Activated CD8-positive, alpha-beta T cell treated with anti-CD3 and anti-CD28 coated beads for 36 hours (primary cell): ENCODE measurements around the gene DAPK1. TPM values are rescaled to one million over a fixed set of nuclear protein-coding genes. Genes with fewer than 3 reads are reported as not detected.

Experiments
- ATAC-seq: fragments of 200-7000 bp; cut with Tn5 transposase; one replicate; pipeline ENCODE4 v1.10.0; 2021; ENCODE audit warnings: mild to moderate bottlenecking, moderate library complexity
- CTCF ChIA-PET: fragments of 350-600 bp; sonication (Branson Sonifier 250); formaldehyde crosslinking; loops from one replicate; lab custom pipeline; 2021; ENCODE audit warnings: antibody characterized with exemption; lab: Charles Lee
- POLR2A ChIA-PET: fragments of 350-600 bp; sonication (Branson Sonifier 250); formaldehyde crosslinking; loops from one replicate; lab custom pipeline; 2021; ENCODE audit warnings: antibody characterized with exemption; lab: Charles Lee
- DNase-seq: peaks from one replicate; pipeline ENCODE4 v3.0.0-alpha.2; 2020
- H3K27ac Mint-ChIP-seq: one replicate; pipeline ENCODE4 v1.8.0; 2021; ENCODE audit warnings: mild to moderate bottlenecking, mixed read lengths
- H3K27me3 Mint-ChIP-seq: one replicate; pipeline ENCODE4 v1.8.0; 2021; ENCODE audit warnings: mixed read lengths
- H3K36me3 Mint-ChIP-seq: one replicate; pipeline ENCODE4 v1.8.0; 2021; ENCODE audit warnings: low read depth, mixed read lengths
- H3K4me1 Mint-ChIP-seq: one replicate; pipeline ENCODE4 v1.8.0; 2021; ENCODE audit warnings: low read depth, mixed read lengths
- H3K4me3 Mint-ChIP-seq: one replicate; pipeline ENCODE4 v1.8.0; 2021; ENCODE audit warnings: mild to moderate bottlenecking, moderate library complexity, mixed read lengths
- H3K9me3 Mint-ChIP-seq: one replicate; pipeline ENCODE4 v1.8.0; 2021; ENCODE audit warnings: mixed read lengths
- intact Hi-C: fragments of 100-400 bp; cut with micrococcal nuclease; formaldehyde crosslinking; loops from one replicate; pipeline ENCODE4 v1.10.0; 2022
- total RNA-seq, 2 experiments: library from RNA; stranded (reverse); gene quantifications; one replicate each; pipeline ENCODE4 v1.2.3, GENCODE V29; 2021
- TF ChIP-seq, protein P1 (sequence below): fragments of 200-600 bp; IDR thresholded peaks from one replicate; pipeline ENCODE4 v1.8.0; 2022; ENCODE audit warnings: antibody characterized with exemption, mild to moderate bottlenecking

Gene DAPK1
- total RNA-seq, 2 experiments from 2014 or later: 1.7 to 2.1 TPM

DNA sequence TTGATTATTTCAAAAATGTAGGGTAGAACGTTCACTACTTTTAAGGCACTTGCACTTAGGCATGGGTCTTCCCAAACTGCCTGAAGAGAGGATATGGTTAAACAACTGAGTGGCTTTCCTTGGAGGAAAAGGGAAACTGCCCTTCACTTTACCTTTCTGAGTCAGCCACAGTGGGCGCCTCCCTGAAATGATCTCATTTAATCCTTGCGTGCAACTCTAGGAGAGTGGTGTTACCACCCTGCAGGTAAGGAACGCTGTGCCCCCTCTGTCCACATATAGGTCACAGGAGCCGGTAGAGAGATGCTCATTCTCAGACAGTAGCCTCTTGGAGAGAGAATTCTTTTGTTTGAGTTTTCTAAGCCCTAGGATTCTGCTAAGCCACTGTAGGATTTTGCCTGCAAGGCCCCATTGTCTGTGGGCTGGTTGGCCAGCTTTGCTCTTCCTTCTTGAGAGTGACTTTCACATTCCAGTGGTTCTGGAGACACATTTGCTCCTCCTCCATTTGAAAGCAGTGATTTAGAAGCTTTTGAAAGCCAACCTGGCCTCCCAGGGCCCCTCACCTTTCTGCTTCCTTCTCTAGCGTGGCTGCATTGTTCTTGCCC is 118.0 kb downstream of the DAPK1 start:
- Mint-ChIP-seq H3K9me3 (no peaks in the 10 kb centered on the region), H3K36me3 (no peaks in the 10 kb centered on the region), H3K27ac (no peak overlapping the region), H3K4me3 (no peak overlapping the region), H3K4me1 (no peaks in the 10 kb centered on the region), H3K27me3 (peaks cover 5% of the 10 kb centered on the region)
- no peak for DNase-seq
- intact Hi-C loops: no loop called here
- TF ChIP-seq, protein P1, sequence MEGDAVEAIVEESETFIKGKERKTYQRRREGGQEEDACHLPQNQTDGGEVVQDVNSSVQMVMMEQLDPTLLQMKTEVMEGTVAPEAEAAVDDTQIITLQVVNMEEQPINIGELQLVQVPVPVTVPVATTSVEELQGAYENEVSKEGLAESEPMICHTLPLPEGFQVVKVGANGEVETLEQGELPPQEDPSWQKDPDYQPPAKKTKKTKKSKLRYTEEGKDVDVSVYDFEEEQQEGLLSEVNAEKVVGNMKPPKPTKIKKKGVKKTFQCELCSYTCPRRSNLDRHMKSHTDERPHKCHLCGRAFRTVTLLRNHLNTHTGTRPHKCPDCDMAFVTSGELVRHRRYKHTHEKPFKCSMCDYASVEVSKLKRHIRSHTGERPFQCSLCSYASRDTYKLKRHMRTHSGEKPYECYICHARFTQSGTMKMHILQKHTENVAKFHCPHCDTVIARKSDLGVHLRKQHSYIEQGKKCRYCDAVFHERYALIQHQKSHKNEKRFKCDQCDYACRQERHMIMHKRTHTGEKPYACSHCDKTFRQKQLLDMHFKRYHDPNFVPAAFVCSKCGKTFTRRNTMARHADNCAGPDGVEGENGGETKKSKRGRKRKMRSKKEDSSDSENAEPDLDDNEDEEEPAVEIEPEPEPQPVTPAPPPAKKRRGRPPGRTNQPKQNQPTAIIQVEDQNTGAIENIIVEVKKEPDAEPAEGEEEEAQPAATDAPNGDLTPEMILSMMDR: no peak
- CTCF ChIA-PET: no interaction called here
- POLR2A ChIA-PET: no interaction called here
- no peak for ATAC-seq

DNA sequence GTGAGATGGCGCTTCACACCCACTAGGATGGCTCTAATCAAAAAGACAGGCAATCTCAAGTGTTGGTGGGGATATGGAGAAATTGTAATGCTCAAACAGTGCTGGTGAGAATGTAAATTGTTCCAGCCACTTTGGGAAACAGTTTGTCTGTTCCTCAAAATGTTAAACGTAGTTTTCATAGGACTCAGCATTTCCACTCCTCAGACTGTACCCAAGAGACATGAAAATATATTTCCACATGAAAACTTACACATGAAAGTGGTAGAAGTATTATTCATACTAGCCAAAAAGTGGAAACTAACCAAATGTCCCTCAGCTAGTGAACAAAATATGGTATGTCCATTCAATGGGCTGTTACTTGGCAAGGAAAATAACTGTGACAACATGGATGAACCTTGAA is 120.6 kb downstream of the DAPK1 start:
- intact Hi-C loops: no loop called here
- H3K4me3 Mint-ChIP-seq: no peak overlapping the region
- no peaks in the 10 kb centered on the region for H3K36me3 Mint-ChIP-seq
- TF ChIP-seq, protein P1: no peak
- no peaks in the 10 kb centered on the region for H3K4me1 Mint-ChIP-seq
- POLR2A ChIA-PET: no interaction called here
- DNase-seq (no peak), ATAC-seq (no peak)
- H3K27me3 Mint-ChIP-seq: peaks cover 5% of the 10 kb centered on the region
- H3K27ac Mint-ChIP-seq: no peak overlapping the region
- CTCF ChIA-PET: no interaction called here
- no peaks in the 10 kb centered on the region for H3K9me3 Mint-ChIP-seq

DNA sequence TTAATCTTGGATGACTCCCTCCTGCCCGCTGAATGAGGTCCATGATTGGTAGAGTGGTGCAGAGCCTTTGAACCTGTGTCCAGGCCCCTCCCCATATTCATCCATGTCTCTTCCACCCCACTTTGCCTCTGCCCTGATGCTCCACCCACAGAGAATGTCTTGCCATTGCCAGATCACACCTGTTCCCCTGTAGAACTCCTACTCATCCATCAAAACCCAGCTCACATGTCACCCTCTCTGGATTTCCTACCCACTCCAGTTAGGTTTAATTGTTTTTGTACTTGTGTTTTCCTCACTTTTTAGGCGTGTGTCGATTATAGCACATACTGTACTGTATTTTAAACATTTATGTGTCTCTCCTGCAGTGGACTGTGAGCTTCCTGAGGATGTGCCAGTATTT is 121.3 kb downstream of the DAPK1 start:
- ChIA-PET CTCF (no interaction called here), POLR2A (no interaction called here)
- intact Hi-C loops: no loop called here
- Mint-ChIP-seq H3K27me3 (peaks cover 3% of the 10 kb centered on the region), H3K4me1 (no peaks in the 10 kb centered on the region), H3K9me3 (no peaks in the 10 kb centered on the region), H3K27ac (no peak overlapping the region), H3K4me3 (no peak overlapping the region), H3K36me3 (no peaks in the 10 kb centered on the region)
- no peak for ATAC-seq
- no peak for DNase-seq
- TF ChIP-seq, protein P1: no peak

GRCh38 chr9:87619346-87619745 is 121.7 kb downstream of the DAPK1 start:
- Mint-ChIP-seq H3K27ac (no peak overlapping the region), H3K36me3 (no peaks in the 10 kb centered on the region), H3K4me1 (no peaks in the 10 kb centered on the region), H3K27me3 (peaks cover 3% of the 10 kb centered on the region), H3K9me3 (no peaks in the 10 kb centered on the region), H3K4me3 (no peak overlapping the region)
- TF ChIP-seq, protein P1: no peak
- intact Hi-C loops: no loop called here
- ChIA-PET POLR2A (no interaction called here), CTCF (no interaction called here)
- ATAC-seq (no peak), DNase-seq (no peak)

DNA sequence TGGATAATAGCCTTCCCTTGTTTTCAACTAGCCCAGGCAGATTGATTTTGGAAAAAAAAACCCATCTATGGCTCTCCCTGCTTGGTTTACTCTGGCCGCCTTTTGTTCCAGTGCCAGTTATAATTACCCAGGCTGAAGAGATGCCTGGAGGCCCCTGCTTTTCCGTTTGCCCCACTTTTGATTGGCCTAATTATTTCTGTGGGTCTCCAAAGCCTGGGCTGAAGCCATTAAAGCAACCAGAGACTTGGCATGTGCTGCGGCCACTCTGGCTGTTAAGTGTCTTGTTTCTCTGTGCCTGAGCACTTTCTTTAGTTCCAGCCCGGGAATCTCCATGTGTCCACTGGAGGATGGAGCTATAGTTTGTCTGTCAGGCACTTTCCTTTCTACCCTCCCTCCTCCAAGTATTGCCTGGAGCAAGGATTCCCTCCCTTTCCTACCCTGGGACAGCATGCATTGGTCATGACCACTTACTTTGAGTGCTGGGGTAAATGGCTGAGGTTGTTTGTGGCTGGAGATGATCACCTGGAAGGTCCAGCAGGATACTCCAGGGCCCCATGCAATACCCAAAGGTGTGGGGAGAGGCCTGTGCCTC is 123.2 kb downstream of the DAPK1 start:
- intact Hi-C loops: no loop called here

More for the DNA sequence above, 123.2 kb downstream of the DAPK1 start:
- ChIA-PET CTCF (no interaction called here), POLR2A (no interaction called here)
- H3K27ac Mint-ChIP-seq: no peak overlapping the region
- H3K4me1 Mint-ChIP-seq: no peaks in the 10 kb centered on the region
- no peak overlapping the region for H3K4me3 Mint-ChIP-seq
- peaks cover 3% of the 10 kb centered on the region for H3K27me3 Mint-ChIP-seq
- ATAC-seq (no peak), DNase-seq (no peak)
- TF ChIP-seq, protein P1: no peak
- H3K9me3 Mint-ChIP-seq: no peaks in the 10 kb centered on the region
- H3K36me3 Mint-ChIP-seq: no peaks in the 10 kb centered on the region
